Common myeloid progenitor, CD34-positive (primary cell): ENCODE results near the gene BCL2L12.
A peak's percentile ranks its signal among the peaks of the same experiment; 100 is the strongest.
"Not testable (repeated sequence)": the region's sequence is repeated elsewhere in the genome, so short reads cannot be mapped to it uniquely, and the experiment has no call there.

ENCODE experiments used
- CTCF ChIA-PET: fragments of 350-600 bp; sonication (Branson Sonifier 250); formaldehyde crosslinking; loops from one replicate; lab custom pipeline; 2021; ENCODE audit warnings: antibody characterized with exemption; lab: Charles Lee
- POLR2A ChIA-PET: fragments of 350-600 bp; sonication (Branson Sonifier 250); formaldehyde crosslinking; loops from one replicate; lab custom pipeline; 2021; ENCODE audit warnings: antibody characterized with exemption; lab: Charles Lee
- DNase-seq, 3 donors: peaks; one replicate each; pipeline versions ENCODE4 v3.0.0 to v3.0.0-alpha.2; 2013
- H3K27ac ChIP-seq, 2 experiments: 1 replicate in 1 of 2; 2 replicates in 1 of 2; pipeline ENCODE4 v1.7.0; 2013; ENCODE audit warnings: inconsistent platforms in 2 of 2, low read length in 2 of 2, mild to moderate bottlenecking in 2 of 2, low read depth in 1 of 2, moderate library complexity in 1 of 2; ENCODE audit not compliant: severe bottlenecking in 2 of 2, insufficient read depth in 1 of 2, poor library complexity in 1 of 2
- H3K27me3 ChIP-seq, 5 experiments: replicated peaks in 2 of 5; 1 replicate in 3 of 5; 2 replicates in 2 of 5; pipeline versions ENCODE4 v1.6.1 to v1.7.0; 2013; ENCODE audit warnings: low read length in 4 of 5, mild to moderate bottlenecking in 2 of 5, moderate library complexity in 2 of 5, inconsistent platforms in 1 of 5; ENCODE audit not compliant: insufficient read depth in 5 of 5, control insufficient read depth in 4 of 5
- H3K36me3 ChIP-seq, 4 experiments: 1 replicate in 2 of 4; 2 replicates in 2 of 4; pipeline versions ENCODE4 v1.6.1 to v1.7.0; 2013; ENCODE audit warnings: low read length in 3 of 4, control low read depth in 1 of 4, mild to moderate bottlenecking in 1 of 4; ENCODE audit not compliant: control insufficient read depth in 4 of 4, insufficient read depth in 4 of 4
- H3K4me1 ChIP-seq, 4 experiments: 1 replicate in 3 of 4; 2 replicates in 1 of 4; pipeline versions ENCODE4 v1.6.1 to v1.7.1; 2013; ENCODE audit warnings: low read length in 3 of 4, mild to moderate bottlenecking in 3 of 4, control low read depth in 1 of 4, inconsistent platforms in 1 of 4, moderate library complexity in 1 of 4; ENCODE audit not compliant: control insufficient read depth in 4 of 4, insufficient read depth in 4 of 4; ENCODE audit errors: control extremely low read depth in 1 of 4
- H3K4me3 ChIP-seq, 7 experiments: 1 replicate in 4 of 7; 2 replicates in 3 of 7; pipeline versions ENCODE4 v1.5.1 to v1.7.0; 2013; ENCODE audit warnings: mild to moderate bottlenecking in 7 of 7, low read length in 6 of 7, moderate library complexity in 6 of 7, inconsistent platforms in 2 of 7, low read depth in 2 of 7, control low read depth in 1 of 7; ENCODE audit not compliant: insufficient read depth in 4 of 7, control insufficient read depth in 1 of 7; ENCODE audit errors: extremely low read depth in 1 of 7
- H3K9me3 ChIP-seq, 5 experiments: 1 replicate in 4 of 5; 2 replicates in 1 of 5; pipeline versions ENCODE4 v1.6.1 to v1.7.1; 2013; ENCODE audit warnings: low read length in 4 of 5, mild to moderate bottlenecking in 2 of 5, inconsistent platforms in 1 of 5, low read depth in 1 of 5, moderate library complexity in 1 of 5; ENCODE audit not compliant: control insufficient read depth in 4 of 5, insufficient read depth in 2 of 5; ENCODE audit errors: control extremely low read depth in 1 of 5
- WGBS: methylation state at CpG from one replicate; pipeline ENCODE4 v1.1.5; 2013; ENCODE audit not compliant: insufficient coverage; 5-methylcytosine and 5-hydroxymethylcytosine counted together

BCL2L12 gene

DNA sequence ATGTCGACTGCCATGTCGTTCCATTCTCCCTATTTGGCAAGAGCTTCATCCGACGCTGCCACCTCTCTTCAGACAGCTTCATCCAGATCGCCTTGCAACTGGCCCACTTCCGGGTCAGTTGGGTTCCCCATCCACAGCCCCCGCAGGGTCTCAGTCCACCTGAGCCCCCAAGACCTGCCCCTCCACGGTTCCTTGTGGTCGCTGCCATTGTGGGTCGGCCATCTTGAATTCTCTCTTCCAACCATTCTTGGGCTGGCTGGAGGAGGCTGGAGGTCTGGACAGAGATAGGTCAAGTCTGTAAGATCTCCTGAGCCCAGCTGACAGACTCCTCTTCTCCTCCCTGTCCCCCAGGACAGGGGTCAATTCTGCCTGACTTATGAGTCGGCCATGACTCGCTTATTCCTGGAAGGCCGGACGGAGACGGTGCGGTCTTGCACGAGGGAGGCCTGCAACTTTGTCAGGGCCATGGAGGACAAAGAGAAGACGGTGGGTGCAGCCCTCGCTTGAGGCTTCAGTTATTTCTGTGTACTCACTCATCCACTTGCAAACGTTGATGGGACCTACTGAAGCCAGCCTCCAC lies 44.7 kb downstream of the BCL2L12 start:
- WGBS, result 97% methylated on average over 17 of the region's 20 CpGs
- no peaks in the 10 kb centered on the region for H3K4me1 ChIP-seq
- CTCF ChIA-PET, result no interaction called here
- POLR2A ChIA-PET, result no interaction called here
- no peak overlapping the region for H3K4me3 ChIP-seq
- no peaks in the 10 kb centered on the region for H3K9me3 ChIP-seq
- no peak for DNase-seq
- no peaks in the 10 kb centered on the region for H3K36me3 ChIP-seq
- no peaks in the 10 kb centered on the region for H3K27me3 ChIP-seq
- H3K27ac ChIP-seq, result no peak overlapping the region

DNA sequence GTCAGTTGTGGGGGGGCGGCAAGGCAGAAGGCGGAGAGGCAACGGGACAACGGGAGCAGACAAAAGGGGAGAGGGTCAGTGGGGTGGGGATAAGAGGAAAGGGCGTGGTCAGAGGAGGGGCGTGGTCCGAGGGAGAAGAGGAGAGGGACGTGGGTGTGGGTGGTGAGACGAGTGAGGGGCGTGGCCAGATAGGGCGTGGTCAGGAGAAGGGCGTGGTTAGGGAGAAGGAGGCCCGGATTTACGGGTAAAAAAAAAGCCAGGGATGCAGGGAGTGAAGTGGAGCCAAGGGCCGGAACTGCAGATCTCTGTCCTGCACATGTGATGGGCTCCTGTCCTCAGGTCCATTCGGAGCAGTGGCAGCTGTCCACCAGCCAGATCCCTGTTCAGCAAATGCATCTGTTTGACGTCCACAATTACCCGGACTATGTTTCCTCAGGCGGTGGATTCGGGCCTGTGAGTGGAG lies 46.7 kb downstream of the BCL2L12 start:
- no peaks in the 10 kb centered on the region for H3K27me3 ChIP-seq
- no peak overlapping the region for H3K4me3 ChIP-seq
- H3K4me1 ChIP-seq, result peaks cover 0 to 2% (median under 1%) of the 10 kb centered on the region in 4 experiments
- DNase-seq, result no peak
- no peaks in the 10 kb centered on the region for H3K36me3 ChIP-seq
- WGBS, result 78% methylated on average over 16 of the region's 20 CpGs
- CTCF ChIA-PET, result no interaction called here
- no peaks in the 10 kb centered on the region for H3K9me3 ChIP-seq
- POLR2A ChIA-PET, result no interaction called here
- no peak overlapping the region for H3K27ac ChIP-seq

DNA sequence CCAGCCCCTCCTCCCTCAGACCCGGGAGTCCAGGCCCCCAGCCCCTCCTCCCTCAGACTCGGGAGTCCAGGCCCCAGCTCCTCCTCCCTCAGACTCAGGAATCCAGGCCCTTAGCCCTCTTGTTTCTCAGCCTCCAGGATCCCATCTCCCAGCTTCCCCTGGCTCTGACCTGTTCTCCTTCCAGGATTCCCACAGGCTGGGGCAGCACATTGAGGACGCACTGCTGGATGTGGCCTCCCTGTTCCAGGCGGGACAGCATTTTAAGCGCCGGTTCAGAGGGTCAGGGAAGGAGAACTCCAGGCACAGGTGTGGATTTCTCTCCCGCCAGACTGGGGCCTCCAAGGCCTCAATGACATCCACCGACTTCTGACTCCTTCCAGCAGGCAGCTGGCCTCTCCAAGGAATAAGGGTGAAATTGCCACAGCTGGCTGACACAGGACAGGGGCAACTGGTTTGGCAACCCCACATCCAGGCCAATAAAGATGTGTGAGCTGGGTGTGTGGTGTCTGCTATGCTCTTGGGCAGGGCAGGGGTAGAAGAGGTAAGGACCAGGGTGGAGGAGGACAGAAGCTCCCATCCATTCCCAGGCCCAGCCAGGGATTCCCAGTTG lies 47.6 kb downstream of the BCL2L12 start:
- Histone ChIP-seq H3K9me3 (no peaks in the 10 kb centered on the region), H3K4me1 (peaks cover 0 to 4% (median 2%) of the 10 kb centered on the region in 4 experiments), H3K36me3 (no peaks in the 10 kb centered on the region), H3K27ac (no peak overlapping the region), H3K27me3 (no peaks in the 10 kb centered on the region), H3K4me3 (no peak overlapping the region)
- 99% methylated on average over 6 of the region's 8 CpGs for WGBS
- no peak for DNase-seq
- CTCF ChIA-PET, result interaction anchor here (0.5 to 0.6 kb wide), 3 partner anchors 253 to 401 kb away, joined by 3 to 4 read pairs (median 3); no protein-coding TSS in a partner anchor
- POLR2A ChIA-PET, result interaction anchor here (0.6 to 0.7 kb wide), 2 partner anchors 9 to 1195 kb away, joined by 3 to 6 read pairs; no protein-coding TSS in a partner anchor

DNA sequence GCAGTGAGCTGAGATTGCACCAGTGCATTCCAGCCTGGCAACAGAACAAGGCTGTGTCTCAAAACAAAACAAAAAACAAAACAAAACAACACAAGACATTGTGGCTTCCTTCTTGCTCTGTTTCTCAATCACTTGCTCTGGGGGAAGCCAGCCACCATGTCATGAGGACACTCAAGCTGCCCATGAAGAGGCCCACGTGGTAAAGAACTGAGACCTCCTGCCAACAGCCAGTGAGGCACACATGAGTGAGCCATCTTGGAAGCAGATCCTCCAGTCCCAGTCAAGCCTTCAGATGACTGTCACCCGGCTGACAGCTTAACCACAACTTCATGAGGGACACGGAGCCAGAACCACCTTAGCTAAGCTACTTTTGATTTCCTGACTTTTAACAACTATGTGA lies 50.4 kb downstream of the BCL2L12 start:
- ChIA-PET POLR2A (no interaction called here), CTCF (interaction anchor here (0.6 to 3.1 kb wide), 3 partner anchors 14 to 147 kb away, joined by 3 to 13 read pairs (median 3); no protein-coding TSS in a partner anchor)
- Histone ChIP-seq H3K4me3 (no peak overlapping the region), H3K27ac (peak overlapping the region in 1 of 2 experiments; percentile 43), H3K9me3 (no peaks in the 10 kb centered on the region), H3K36me3 (no peaks in the 10 kb centered on the region), H3K4me1 (peaks cover 0 to 4% (median 2%) of the 10 kb centered on the region in 4 experiments), H3K27me3 (no peaks in the 10 kb centered on the region)
- DNase-seq, result no peak
- 50% methylated on average over 1 of the region's 3 CpGs for WGBS

DNA sequence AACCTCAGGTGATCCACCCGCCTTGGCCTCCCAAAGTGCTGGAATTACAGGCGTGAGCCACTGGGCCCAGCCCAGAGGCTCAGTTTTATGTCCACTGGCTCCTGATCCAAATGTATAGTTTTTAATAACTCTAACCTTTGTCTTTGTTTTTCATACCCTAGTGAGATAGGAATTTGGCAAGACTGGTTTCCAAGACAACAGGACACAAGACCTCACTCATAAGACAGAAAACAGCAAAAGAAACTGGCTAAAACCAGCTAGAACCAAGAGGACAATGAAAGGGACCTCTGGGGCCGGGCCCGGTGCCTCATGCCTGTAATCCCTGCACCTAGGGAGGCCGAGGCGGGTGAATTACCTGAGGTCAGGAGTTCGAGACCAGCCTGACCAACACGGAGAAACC lies 52.8 kb downstream of the BCL2L12 start:
- no peak overlapping the region for H3K4me3 ChIP-seq
- ChIA-PET CTCF (interaction anchor here (1.2 to 3.1 kb wide), 5 partner anchors 9 to 27 kb away, joined by 3 to 13 read pairs (median 5); no protein-coding TSS in a partner anchor), POLR2A (no interaction called here)
- WGBS, result 94% methylated on average over 8 of the region's 8 CpGs
- H3K27me3 ChIP-seq, result no peaks in the 10 kb centered on the region
- H3K27ac ChIP-seq, result no peak overlapping the region
- no peaks in the 10 kb centered on the region for H3K36me3 ChIP-seq
- peaks cover 0 to 4% (median 2%) of the 10 kb centered on the region in 4 experiments for H3K4me1 ChIP-seq
- no peaks in the 10 kb centered on the region for H3K9me3 ChIP-seq
- DNase-seq, result peak in 2 of 3 donors; percentile 13 to 26

DNA sequence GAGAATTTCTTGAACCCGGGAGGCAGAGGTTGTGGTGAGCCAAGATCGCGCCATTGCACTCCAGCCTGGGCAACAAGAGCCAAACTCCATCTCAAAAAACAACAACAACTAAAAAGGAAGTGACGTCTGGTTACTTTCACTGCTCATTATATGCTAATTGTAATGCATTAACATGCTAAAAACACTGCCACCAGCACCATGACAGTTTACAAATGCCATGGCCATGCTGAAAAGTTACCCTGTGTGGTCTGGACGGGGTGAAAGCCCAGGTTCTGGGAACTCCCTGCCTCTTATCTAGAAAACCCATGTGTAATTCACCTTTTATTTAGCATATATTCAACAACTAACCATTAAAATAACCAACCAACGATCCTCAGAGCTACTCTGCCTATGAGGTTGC lies 53.3 kb downstream of the BCL2L12 start:
- no peak overlapping the region for H3K27ac ChIP-seq
- peaks cover 0 to 4% (median 2%) of the 10 kb centered on the region in 4 experiments for H3K4me1 ChIP-seq
- H3K9me3 ChIP-seq, result no peaks in the 10 kb centered on the region
- POLR2A ChIA-PET, result interaction anchor here (0.6 kb wide), 1 partner anchor 20 kb away, joined by 4 read pairs; no protein-coding TSS in a partner anchor
- no peaks in the 10 kb centered on the region for H3K27me3 ChIP-seq
- DNase-seq, result peak in 2 of 3 donors; percentile 16 to 33
- WGBS, result 93% methylated on average over 2 of the region's 6 CpGs
- H3K36me3 ChIP-seq, result no peaks in the 10 kb centered on the region
- H3K4me3 ChIP-seq, result no peak overlapping the region
- CTCF ChIA-PET, result interaction anchor here (1.6 kb wide), 1 partner anchor 16 kb away, joined by 3 read pairs; no protein-coding TSS in a partner anchor

DNA sequence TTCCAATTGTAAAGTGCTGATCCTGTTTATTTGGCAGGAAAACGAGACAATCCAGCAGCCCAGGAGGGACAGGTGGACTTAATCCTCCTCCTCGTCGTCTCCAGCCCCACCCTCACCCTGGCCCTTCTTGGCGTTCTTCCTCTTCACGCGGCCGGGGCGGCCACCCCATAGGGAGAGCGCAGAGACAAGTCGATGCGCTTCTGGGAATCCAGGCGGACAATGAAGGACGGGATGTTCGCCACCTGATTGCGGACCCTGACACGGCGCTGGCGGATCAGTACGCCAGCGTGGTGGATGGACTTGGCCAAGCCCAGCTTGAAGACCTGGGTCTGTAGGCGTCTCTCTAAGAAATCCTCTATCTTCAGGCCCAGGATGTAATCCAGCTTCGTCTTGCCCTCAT lies 53.7 kb downstream of the BCL2L12 start:
- ChIA-PET CTCF (interaction anchor here (1.6 kb wide), 1 partner anchor 16 kb away, joined by 3 read pairs; no protein-coding TSS in a partner anchor), POLR2A (interaction anchor here (0.6 kb wide), 1 partner anchor 20 kb away, joined by 4 read pairs; no protein-coding TSS in a partner anchor)
- not testable (repeated sequence) for H3K36me3 ChIP-seq, H3K9me3 ChIP-seq, DNase-seq, H3K4me3 ChIP-seq, H3K4me1 ChIP-seq, H3K27me3 ChIP-seq, H3K27ac ChIP-seq
- WGBS, result 96% methylated on average over 21 of the region's 22 CpGs
